A204.1 (cell line): Measurements from ENCODE around the gene OR52E2.
"Not testable (repeated sequence)": the region's sequence is repeated elsewhere in the genome, so short reads cannot be mapped to it uniquely, and the experiment has no call there.

ENCODE experiments used
- FAIRE-seq: peaks from 2 replicates; lab custom pipeline; 2012; peaks lifted over from hg19 to GRCh38; lab: Jason Lieb, UNC

The OR52E2 gene

GRCh38 chr11:5059391-5059790, at the start of gene OR52E2:
OR52E2 (minus strand) TSS chr11:5059627; CDS start chr11:5059627, 0 bp downstream.
- no peak for FAIRE-seq

DNA sequence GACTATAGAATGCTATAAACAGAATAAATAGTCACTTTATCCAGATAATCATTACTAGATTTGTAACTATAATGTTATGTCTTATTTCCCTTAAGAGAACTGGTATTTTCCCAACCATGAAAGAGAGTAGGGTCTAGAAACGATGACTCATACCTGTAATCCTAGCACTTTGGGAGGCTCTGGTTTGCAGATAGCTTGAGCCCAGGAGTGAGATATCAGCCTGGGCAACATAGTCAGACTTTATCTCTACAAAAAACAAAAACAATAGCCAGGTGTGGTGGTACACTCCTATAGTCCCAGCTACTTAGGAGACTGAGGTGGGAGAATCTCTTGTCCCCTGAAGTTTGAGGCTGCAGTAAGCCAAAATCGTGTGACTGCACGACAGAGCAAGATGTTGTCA, 47.9 kb upstream of the OR52E2 start:
- no peak for FAIRE-seq

- FAIRE-seq, result no peak
Measured at GRCh38 chr11:5103066-5103465, 43.6 kb upstream of the OR52E2 start.

GRCh38 chr11:5102246-5102645, 42.8 kb upstream of the OR52E2 start:
- FAIRE-seq, result no peak

- FAIRE-seq, result no peak
Measured at GRCh38 chr11:5096011-5096410, 36.6 kb upstream of the OR52E2 start.

- FAIRE-seq, result no peak
Measured at GRCh38 chr11:5092821-5093585, 33.6 kb upstream of the OR52E2 start.

DNA sequence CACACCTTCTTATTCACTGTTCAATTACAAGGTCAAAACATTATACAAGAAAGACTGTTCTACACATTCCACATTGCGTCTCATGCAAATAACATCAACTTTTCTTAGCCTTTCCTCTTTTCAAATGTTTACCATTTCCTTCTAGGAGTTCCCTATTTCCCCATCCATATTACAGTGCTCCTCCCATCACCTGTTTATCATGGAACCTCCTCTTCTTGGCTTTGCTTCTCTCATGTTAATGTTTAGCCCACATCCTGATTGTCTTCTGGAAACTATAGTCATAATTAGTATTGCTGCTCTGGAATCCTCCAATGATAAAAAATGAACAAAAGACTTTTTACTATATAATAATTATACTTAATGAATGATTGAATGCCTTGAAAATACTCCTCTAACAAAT, 31.2 kb upstream of the OR52E2 start:
- FAIRE-seq, result no peak

DNA sequence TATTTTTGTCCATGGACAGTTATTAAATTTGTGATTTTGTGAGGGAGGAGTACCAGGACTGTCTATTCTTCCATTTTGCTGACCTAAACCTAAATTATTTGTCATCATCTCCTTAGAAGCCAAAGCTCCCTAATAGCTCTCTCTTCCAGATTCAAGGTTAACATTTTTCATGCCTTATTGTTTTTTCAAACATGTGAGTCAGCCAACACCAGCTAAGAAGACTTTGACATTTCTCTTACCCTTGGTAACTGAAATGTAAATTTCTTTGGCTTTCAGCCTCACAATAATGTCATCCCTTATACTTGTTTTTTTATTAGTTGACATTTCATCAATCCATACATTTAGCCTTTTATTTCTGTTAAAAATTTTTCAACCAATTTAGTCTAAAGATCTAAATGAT, 29.1 kb upstream of the OR52E2 start:
- no peak for FAIRE-seq

DNA sequence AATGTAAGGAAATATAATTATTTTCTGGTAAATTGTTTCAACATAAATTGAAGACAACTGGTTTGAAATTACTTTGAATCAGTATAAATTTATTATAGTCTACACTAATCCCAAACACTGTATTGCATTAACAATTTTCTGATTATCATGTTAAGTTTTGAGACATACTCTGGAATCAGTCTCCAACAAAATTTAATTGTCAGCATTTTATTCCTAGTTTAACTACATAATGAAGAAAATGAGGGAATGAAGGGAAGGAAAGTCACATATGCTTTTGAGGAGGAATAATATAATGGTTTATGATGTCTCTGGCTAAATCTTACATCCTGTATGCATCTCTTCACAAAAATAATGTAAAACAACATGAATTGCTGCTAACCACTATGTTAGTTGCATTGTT, 24.2 kb upstream of the OR52E2 start:
- FAIRE-seq, result no peak

DNA sequence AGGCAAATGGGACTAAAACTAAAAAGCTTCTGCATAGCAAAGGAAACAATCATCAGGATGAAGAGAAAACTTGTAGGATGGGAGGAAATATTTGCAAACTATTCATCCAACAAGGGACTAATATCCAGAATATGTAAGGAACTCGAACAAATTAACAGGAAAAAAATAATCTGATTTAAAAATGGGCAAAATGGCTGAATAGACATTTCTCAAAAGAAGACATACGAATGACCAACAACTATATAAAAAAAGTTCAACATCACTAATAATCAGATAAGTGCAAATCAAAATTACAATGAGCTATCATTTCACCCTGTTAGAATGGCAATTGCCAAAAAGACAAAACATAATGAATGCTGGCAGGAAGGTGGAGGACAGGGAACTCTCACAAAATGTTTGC, 22.0 kb upstream of the OR52E2 start:
- no peak for FAIRE-seq

DNA sequence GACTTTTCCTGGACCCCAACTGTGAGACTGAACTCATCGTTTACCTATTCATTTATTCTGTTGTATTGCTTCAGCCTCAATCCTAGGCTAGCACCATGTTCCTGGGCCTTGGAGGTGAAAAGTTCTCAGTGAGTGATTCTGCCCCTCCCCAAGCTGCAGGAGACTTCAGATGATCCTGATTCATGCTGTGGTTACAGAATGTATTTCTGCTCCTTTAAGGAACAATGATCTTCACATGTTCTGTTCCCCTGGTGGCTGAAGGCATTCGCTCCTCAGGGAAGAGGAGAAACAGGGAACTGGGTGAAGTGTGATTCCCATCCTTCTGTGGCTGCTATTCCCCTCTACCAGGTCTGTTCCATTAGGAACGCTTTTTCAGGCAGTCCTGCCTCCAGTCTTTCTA, 12.4 kb upstream of the OR52E2 start:
- FAIRE-seq, result no peak

- no peak for FAIRE-seq
Measured at GRCh38 chr11:5069272-5069671, 9.8 kb upstream of the OR52E2 start, which contains the start of gene OR52E1. OR52E1 (plus strand) TSS chr11:5069572.

DNA sequence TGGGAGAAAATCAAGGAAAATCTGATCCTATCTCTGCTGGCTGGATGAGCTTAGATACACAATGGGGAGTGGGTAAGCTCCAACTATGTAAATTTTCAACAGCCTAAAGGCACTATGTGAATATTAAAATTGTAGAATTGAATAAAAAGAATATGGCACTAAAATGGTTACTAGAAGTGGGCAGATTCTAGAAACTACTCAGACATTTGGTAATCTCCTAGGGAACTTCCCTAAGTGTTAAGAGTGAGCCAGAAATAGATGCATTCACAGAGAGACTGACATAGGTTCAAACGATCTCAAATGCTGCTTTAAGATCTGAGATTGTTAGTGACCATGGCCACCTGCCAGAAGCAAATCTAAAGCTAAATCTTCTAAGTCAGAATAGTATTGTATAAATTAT, 5.6 kb upstream of the OR52E2 start:
- no peak for FAIRE-seq

GRCh38 chr11:5058679-5059078, 748 bp downstream of the OR52E2 start:
- FAIRE-seq, result not testable (repeated sequence)

- FAIRE-seq, result no peak
Measured at GRCh38 chr11:5046754-5047330, 12.6 kb downstream of the OR52E2 start.

DNA sequence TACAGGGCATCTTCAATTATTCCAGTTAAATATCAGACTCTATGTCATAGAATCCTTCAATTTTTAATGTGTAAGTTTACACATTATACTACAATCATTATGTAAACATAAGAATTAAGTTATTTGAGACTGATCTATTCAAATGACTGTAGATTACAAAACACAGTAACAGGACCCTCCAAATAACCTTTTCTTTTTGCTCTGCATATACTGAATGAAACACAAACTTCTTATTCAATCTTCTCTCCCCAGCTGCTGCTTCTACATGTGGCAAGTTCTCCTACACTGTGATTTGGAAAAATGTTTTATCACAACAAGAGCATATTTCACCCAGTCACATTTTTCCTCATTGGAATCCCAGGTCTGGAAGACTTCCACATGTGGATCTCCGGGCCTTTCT, 13.2 kb downstream of the OR52E2 start, which contains the start of gene OR52J3:
OR52J3 (plus strand) TSS at position 301 of the 400 bp plus-strand sequence; CDS start at position 301, 0 bp downstream.
- no peak for FAIRE-seq

DNA sequence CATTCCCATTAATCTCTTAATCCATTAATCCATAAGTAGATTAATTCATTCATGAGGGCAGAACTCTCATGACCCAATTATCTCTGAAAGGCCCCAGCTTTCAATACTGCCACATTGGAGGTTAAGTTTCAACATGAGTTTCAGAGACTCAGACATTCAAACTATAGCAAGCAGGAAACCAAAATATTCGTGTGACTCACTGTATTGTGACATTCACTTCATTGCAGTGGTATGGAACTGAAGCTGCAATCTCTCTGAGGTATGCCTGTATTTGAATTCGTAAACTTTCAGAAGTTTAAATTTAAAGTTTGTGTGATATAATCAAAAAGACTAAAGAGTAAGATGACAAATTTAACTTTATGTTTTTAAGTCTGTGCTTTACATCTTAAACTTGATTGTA, 16.0 kb downstream of the OR52E2 start:
- no peak for FAIRE-seq

DNA sequence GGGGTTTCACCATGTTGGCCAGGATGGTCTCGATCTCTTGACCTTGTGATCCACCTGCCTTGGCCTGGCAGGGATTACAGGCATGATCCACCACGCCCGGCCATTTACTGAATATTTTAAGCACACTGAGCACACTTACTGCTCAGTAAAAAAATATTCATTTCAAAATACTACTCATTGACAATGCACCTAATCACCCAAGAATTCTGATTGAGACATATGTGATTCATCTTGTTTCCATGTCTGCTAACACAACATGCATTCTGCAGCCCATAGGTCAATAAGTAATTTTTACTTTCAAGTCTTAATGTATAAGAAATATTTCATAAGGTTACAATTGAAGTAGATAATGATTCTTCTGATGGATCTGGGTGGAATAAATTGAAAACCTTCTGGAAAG, 17.3 kb downstream of the OR52E2 start:
- FAIRE-seq, result no peak

GRCh38 chr11:5040876-5041275, 18.6 kb downstream of the OR52E2 start:
- FAIRE-seq, result no peak

- no peak for FAIRE-seq
Measured at GRCh38 chr11:5038341-5038740, 21.1 kb downstream of the OR52E2 start.

DNA sequence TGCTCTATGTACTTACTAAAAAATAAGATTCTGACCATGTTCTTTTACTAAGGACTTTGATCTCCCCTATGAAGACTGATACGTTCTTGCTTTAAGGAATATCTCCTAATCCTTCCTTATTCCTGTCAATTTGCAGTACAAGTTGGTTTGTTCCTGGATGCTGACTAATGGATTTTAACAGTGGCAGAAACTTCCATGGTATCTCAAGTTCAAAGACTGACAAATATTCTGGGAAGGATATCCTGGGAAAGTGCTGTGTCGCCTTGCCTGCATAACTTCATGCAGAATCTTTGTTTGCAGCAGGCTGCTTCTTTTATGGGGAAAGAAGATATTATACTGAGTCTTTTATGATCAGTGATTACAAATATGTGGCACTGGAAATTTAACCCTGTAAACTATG, 21.5 kb downstream of the OR52E2 start:
- FAIRE-seq, result no peak

DNA sequence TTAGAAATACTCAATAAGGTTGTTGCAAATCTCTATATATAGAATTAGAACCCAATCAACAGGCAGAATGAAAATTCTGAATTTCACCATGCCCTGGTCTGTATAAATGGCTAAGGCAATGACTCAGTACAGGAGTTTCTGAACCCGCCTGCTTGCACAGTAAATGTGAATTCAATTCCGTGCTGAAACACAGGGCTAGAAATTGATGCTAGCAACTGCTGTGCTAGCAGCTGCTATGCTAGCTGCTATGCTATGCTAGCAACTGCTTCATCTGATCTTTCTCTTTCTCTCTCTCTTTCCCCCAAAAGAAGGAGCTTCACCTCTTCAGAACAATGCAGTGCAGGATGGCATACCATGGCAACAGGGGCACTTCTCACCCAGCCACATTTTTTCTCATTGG, 22.8 kb downstream of the OR52E2 start:
- no peak for FAIRE-seq

DNA sequence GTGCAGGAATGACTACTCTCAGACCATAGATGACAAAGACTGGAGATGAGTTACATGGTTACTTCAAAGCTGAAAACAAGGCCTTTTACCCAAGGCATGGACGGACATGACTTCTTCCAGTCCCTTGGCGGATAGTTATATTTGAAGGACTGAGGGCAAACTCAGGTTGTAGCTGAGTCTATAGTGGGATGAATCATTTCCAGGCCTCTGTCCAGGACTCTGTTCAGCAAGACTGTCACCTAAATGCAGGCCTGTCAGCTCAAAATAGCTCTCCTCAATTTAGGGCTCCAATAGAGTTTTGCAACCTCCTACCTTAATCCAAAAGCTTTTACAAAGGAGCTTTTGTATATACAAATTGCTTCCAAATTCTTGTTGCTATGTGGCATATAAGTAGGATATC, 37.4 kb downstream of the OR52E2 start:
- FAIRE-seq, result no peak

GRCh38 chr11:5013012-5013411, 46.4 kb downstream of the OR52E2 start:
- no peak for FAIRE-seq
